Hepatocyte (in vitro differentiated cells): ENCODE results near the gene TPRG1L. TPM values are rescaled to one million over a fixed set of nuclear protein-coding genes. Genes with fewer than 3 reads are reported as not detected.
A peak's percentile ranks its signal among the peaks of the same experiment; 100 is the strongest.

Experiments used
- DNase-seq: peaks from one replicate; pipeline ENCODE4 v3.0.0-alpha.2; 2016; ENCODE audit warnings: low spot score
- H2AFZ ChIP-seq: fragments of 200-600 bp; sonication (generic); 2 replicates; pipeline ENCODE4 v1.6.0; 2016; ENCODE audit warnings: antibody characterized with exemption, mild to moderate bottlenecking
- H3K27ac ChIP-seq: fragments of 200-600 bp; sonication (generic); 2 replicates; pipeline ENCODE4 v1.5.1; 2016; ENCODE audit warnings: mild to moderate bottlenecking
- H3K27me3 ChIP-seq: fragments of 200-600 bp; sonication (generic); 2 replicates; pipeline ENCODE4 v1.6.1; 2016
- H3K36me3 ChIP-seq: fragments of 200-600 bp; sonication (generic); replicated peaks from 2 replicates; pipeline ENCODE4 v1.5.1; 2016; ENCODE audit warnings: low read depth; ENCODE audit not compliant: insufficient read depth
- H3K4me1 ChIP-seq: fragments of 200-600 bp; sonication (generic); 2 replicates; pipeline ENCODE4 v1.5.1; 2016; ENCODE audit warnings: mild to moderate bottlenecking, moderate library complexity; ENCODE audit not compliant: insufficient read depth
- H3K4me2 ChIP-seq: fragments of 200-600 bp; sonication (generic); 2 replicates; pipeline ENCODE4 v1.6.0; 2016
- H3K4me3 ChIP-seq: fragments of 200-600 bp; sonication (generic); 2 replicates; pipeline ENCODE4 v1.5.1; 2016; ENCODE audit warnings: mild to moderate bottlenecking
- H3K79me2 ChIP-seq: fragments of 200-600 bp; sonication (generic); 2 replicates; pipeline ENCODE4 v1.6.0; 2017; ENCODE audit warnings: mild to moderate bottlenecking
- H3K9me2 ChIP-seq: fragments of 200-600 bp; sonication (generic); replicated peaks from 2 replicates; pipeline ENCODE4 v1.6.0; 2017; ENCODE audit warnings: mild to moderate bottlenecking; ENCODE audit not compliant: insufficient read depth
- H3K9me3 ChIP-seq: fragments of 200-600 bp; sonication (generic); 2 replicates; pipeline ENCODE4 v1.5.1; 2016; ENCODE audit warnings: low read depth, mild to moderate bottlenecking
- H4K20me1 ChIP-seq: fragments of 200-600 bp; sonication (generic); 2 replicates; pipeline ENCODE4 v1.6.0; 2016; ENCODE audit warnings: mild to moderate bottlenecking; ENCODE audit not compliant: insufficient read depth, poor library complexity, severe bottlenecking
- EZH2 ChIP-seq: fragments of 200-600 bp; sonication (generic); IDR thresholded peaks from 2 replicates; pipeline ENCODE4 v1.6.1; 2016; ENCODE audit warnings: antibody characterized with exemption, mild to moderate bottlenecking, borderline replicate concordance
- EZH2phosphoT487 ChIP-seq: fragments of 200-600 bp; sonication (generic); IDR thresholded peaks from one replicate; pipeline ENCODE4 v1.6.1; 2018; ENCODE audit warnings: antibody characterized with exemption, mild to moderate bottlenecking, low read depth, moderate library complexity; ENCODE audit not compliant: unreplicated experiment, severe bottlenecking
- WGBS: methylation state at CpG from one replicate; pipeline ENCODE4 v1.1.6; 2016; ENCODE audit warnings: low lambda C conversion rate; ENCODE audit errors: missing lambda C conversion rate; 5-methylcytosine and 5-hydroxymethylcytosine counted together
- polyA plus RNA-seq: library from polyadenylated mRNA; unstranded; fragments of >200 nt; fragmentation: Nextera tagmentation; extraction: Ambion mirVana; gene quantifications from 2 replicates; pipeline ENCODE4 v1.2.1, GENCODE V29; 2016
- total RNA-seq: library from RNA; depleted of rRNA; stranded (reverse); fragments of >200 nt; gene quantifications from 2 replicates; pipeline ENCODE4 v1.2.3, GENCODE V29; 2014
- TF ChIP-seq, protein P1 (sequence below): fragments of 200-600 bp; sonication (generic); IDR thresholded peaks from 2 replicates; pipeline ENCODE4 v1.5.1; 2016; ENCODE audit warnings: antibody characterized with exemption, mild to moderate bottlenecking; ENCODE audit not compliant: poor library complexity

TPRG1L gene
- total and polyA plus RNA-seq, 2 experiments from 2014 or later: 57.9 to 74.1 TPM

DNA sequence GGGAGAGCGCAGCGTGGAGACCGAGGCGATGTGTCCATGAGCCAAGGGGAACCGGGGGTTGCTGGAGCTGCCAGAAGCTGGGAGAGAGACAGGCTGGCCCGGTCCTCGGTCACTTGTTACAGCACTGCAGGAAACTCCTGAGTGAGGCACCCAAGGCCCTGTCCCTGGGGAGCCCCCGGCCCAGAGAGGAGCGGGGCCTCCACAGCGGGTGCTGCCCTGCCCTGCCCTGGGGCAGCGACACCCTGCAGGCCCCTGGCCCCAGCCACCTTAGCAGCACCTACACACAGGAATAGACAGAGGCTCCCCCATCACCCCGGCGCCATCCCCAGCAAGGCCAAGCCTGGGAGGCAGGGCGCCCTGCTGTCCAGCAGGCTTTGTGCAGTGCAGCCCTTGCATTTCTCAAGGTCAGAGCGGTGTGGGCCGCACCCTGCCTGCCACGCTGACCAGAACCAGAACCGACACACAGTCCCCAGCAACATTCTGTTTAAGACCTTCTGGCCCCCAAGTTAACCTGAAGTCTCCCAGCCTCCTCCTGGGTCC, 6.9 kb upstream of the TPRG1L start:
- Histone ChIP-seq H3K4me1 (peaks cover 24% of the 10 kb centered on the region), H3K27me3 (no peaks in the 10 kb centered on the region), H3K9me3 (no peaks in the 10 kb centered on the region), H3K79me2 (peaks cover 5% of the 10 kb centered on the region), H3K4me3 (no peak overlapping the region), H3K9me2 (no peaks in the 10 kb centered on the region), H3K36me3 (no peaks in the 10 kb centered on the region), H2AFZ (no peak overlapping the region), H3K4me2 (no peak overlapping the region), H4K20me1 (no peaks in the 10 kb centered on the region), H3K27ac (no peak overlapping the region)
- WGBS: 82% methylated on average over 16 of the region's 18 CpGs
- TF ChIP-seq EZH2phosphoT487 (no peak), EZH2 (no peak)
- TF ChIP-seq, protein P1, sequence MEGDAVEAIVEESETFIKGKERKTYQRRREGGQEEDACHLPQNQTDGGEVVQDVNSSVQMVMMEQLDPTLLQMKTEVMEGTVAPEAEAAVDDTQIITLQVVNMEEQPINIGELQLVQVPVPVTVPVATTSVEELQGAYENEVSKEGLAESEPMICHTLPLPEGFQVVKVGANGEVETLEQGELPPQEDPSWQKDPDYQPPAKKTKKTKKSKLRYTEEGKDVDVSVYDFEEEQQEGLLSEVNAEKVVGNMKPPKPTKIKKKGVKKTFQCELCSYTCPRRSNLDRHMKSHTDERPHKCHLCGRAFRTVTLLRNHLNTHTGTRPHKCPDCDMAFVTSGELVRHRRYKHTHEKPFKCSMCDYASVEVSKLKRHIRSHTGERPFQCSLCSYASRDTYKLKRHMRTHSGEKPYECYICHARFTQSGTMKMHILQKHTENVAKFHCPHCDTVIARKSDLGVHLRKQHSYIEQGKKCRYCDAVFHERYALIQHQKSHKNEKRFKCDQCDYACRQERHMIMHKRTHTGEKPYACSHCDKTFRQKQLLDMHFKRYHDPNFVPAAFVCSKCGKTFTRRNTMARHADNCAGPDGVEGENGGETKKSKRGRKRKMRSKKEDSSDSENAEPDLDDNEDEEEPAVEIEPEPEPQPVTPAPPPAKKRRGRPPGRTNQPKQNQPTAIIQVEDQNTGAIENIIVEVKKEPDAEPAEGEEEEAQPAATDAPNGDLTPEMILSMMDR: no peak
- DNase-seq: no peak

DNA sequence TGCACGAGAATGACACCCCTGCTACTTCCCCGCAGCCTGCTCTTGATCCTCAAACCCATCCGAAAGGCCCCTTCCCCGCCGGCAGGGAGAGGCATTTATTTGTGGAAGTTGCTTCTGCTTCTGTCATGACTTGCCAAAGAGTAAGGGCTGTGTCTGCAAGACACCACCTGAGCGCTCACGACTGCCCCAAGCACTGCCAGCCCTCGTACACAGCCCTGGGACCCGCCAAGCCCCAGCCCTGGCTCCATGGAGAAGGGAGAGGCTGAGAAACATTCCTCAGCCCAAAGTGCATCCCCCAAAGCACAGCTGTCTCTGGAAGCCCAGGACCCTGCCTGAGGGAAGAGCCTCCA, 6.3 kb upstream of the TPRG1L start:
- H4K20me1 ChIP-seq: no peaks in the 10 kb centered on the region
- 78% methylated on average over 9 of the region's 9 CpGs for WGBS

DNA sequence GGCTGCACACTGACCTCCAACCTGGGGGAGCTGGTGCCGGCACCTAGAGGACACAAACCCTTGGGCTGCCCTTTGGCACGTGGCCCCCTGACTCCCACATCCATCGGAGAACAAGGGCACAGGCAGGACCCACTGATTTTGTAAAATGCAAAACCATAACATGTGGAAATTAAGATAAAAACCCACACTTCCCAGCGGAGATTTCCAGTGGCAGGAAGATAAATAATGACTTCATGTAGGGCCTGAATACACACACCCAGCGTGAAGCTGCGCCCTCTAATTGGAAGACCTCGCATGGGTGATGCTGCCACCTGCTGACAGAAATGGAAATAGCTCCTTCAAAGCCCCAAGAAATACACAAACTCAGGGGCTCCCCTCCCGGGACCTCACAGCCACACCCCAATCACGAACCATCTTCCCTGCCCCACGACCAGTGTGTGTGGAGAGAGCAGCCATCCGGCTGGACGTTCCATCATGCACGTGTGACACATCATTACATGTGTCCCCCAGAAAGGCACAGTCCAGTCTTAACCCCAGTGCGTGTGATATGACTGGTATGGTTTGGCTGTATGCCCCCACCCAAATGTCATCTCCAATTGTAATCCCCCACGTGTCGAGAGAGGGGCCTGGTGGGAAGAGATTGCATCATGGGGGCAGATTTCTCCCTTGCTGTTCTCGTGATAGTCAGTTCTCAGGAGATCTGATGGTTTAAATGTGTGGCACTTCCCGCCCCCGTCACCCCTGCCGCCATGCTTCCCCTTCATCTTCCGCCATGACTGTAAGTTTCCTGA, 5.7 kb upstream of the TPRG1L start:
- Histone ChIP-seq H3K9me2 (no peaks in the 10 kb centered on the region), H3K27ac (no peak overlapping the region), H3K27me3 (no peaks in the 10 kb centered on the region), H3K4me3 (no peak overlapping the region), H3K4me2 (no peak overlapping the region), H3K36me3 (no peaks in the 10 kb centered on the region), H3K4me1 (peaks cover 13% of the 10 kb centered on the region), H3K79me2 (peaks cover 16% of the 10 kb centered on the region), H2AFZ (no peak overlapping the region), H4K20me1 (no peaks in the 10 kb centered on the region), H3K9me3 (no peaks in the 10 kb centered on the region)
- TF ChIP-seq EZH2phosphoT487: no peak
- TF ChIP-seq, protein P1: peak; percentile 85
- no peak for TF ChIP-seq EZH2
- WGBS: 26% methylated on average over 21 of the region's 21 CpGs
- DNase-seq: peak; percentile 87

More for the DNA sequence above, 6.3 kb upstream of the TPRG1L start:
- no peak overlapping the region for H3K4me2 ChIP-seq
- no peaks in the 10 kb centered on the region for H3K36me3 ChIP-seq
- H3K79me2 ChIP-seq: peaks cover 11% of the 10 kb centered on the region
- no peak for TF ChIP-seq EZH2phosphoT487
- TF ChIP-seq, protein P1: no peak
- no peak for TF ChIP-seq EZH2
- no peaks in the 10 kb centered on the region for H3K9me3 ChIP-seq
- no peaks in the 10 kb centered on the region for H3K27me3 ChIP-seq
- H3K27ac ChIP-seq: no peak overlapping the region
- DNase-seq: no peak
- no peak overlapping the region for H3K4me3 ChIP-seq
- no peak overlapping the region for H2AFZ ChIP-seq
- H3K9me2 ChIP-seq: no peaks in the 10 kb centered on the region
- peaks cover 19% of the 10 kb centered on the region for H3K4me1 ChIP-seq
